ENCODE measurements around the gene ASF1A. TPM values are rescaled to one million over a fixed set of nuclear protein-coding genes. Genes with fewer than 3 reads are reported as not detected.

ASF1A gene
- total RNA-seq, 2 experiments from 2014 or later = 30.3 to 31.4 TPM

GRCh38 chr6:118923035-118923434 is 29.1 kb downstream of the ASF1A start:
- Mint-ChIP-seq H3K27me3 (ENCODE audit: low read depth) (no peaks in the 10 kb centered on the region), H3K36me3 (ENCODE audit: low read depth) (peaks cover 39% of the 10 kb centered on the region), H3K27ac (no peak overlapping the region), H3K9me3 (no peaks in the 10 kb centered on the region), H3K4me3 (no peak overlapping the region), H3K4me1 (ENCODE audit: low read depth) (peaks cover 4% of the 10 kb centered on the region)
- intact Hi-C loops (cut with micrococcal nuclease) = no loop called here
- CTCF ChIA-PET = interaction anchor here (1.1 kb wide), 1 partner anchor 14 kb away, joined by 3 read pairs; no protein-coding TSS in a partner anchor
- no peak for DNase-seq

GRCh38 chr6:118930680-118931079 is 36.7 kb downstream of the ASF1A start:
- Mint-ChIP-seq H3K9me3 (no peaks in the 10 kb centered on the region), H3K36me3 (ENCODE audit: low read depth) (peaks cover 26% of the 10 kb centered on the region), H3K4me3 (no peak overlapping the region), H3K4me1 (ENCODE audit: low read depth) (peaks cover 26% of the 10 kb centered on the region), H3K27me3 (ENCODE audit: low read depth) (no peaks in the 10 kb centered on the region), H3K27ac (no peak overlapping the region)
- intact Hi-C loops (cut with micrococcal nuclease) = no loop called here
- no peak for DNase-seq
- CTCF ChIA-PET = interaction anchor here (0.6 kb wide), 1 partner anchor 9 kb away, joined by 3 read pairs; no protein-coding TSS in a partner anchor

- intact Hi-C loops (cut with micrococcal nuclease) = no loop called here
- Mint-ChIP-seq H3K9me3 (no peaks in the 10 kb centered on the region), H3K27ac (no peak overlapping the region), H3K4me3 (no peak overlapping the region), H3K4me1 (ENCODE audit: low read depth) (peaks cover 31% of the 10 kb centered on the region), H3K27me3 (ENCODE audit: low read depth) (no peaks in the 10 kb centered on the region), H3K36me3 (ENCODE audit: low read depth) (peaks cover 23% of the 10 kb centered on the region)
- CTCF ChIA-PET = no interaction called here
- no peak for DNase-seq
Observed at GRCh38 chr6:118931436-118931835, 37.5 kb downstream of the ASF1A start.

DNA sequence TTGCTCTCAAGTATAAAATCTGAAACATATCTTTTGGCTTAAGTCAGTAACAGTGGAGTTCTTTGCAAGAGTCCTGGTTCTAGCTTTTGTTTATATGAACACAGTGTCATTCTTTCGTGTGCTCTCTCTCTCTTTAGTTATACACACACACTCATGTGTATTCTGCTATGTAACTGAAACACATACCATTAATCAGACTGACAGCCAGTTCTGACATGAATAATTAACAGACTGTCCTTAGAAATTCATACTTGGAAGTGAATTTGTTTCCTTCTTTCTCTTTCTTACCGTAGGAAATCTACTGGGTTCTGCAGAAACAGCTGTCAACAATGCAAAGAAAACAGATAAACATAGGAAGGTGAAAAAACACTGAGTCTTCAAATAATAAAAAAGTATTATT is 38.5 kb downstream of the ASF1A start:
- H3K4me3 Mint-ChIP-seq = no peak overlapping the region
- no peak for DNase-seq
- H3K9me3 Mint-ChIP-seq = peaks cover under 1% of the 10 kb centered on the region
- intact Hi-C loops (cut with micrococcal nuclease) = no loop called here
- peaks cover 23% of the 10 kb centered on the region for H3K36me3 Mint-ChIP-seq (ENCODE audit: low read depth)
- CTCF ChIA-PET = no interaction called here
- no peak overlapping the region for H3K27ac Mint-ChIP-seq
- H3K4me1 Mint-ChIP-seq (ENCODE audit: low read depth) = peaks cover 33% of the 10 kb centered on the region
- H3K27me3 Mint-ChIP-seq (ENCODE audit: low read depth) = no peaks in the 10 kb centered on the region

DNA sequence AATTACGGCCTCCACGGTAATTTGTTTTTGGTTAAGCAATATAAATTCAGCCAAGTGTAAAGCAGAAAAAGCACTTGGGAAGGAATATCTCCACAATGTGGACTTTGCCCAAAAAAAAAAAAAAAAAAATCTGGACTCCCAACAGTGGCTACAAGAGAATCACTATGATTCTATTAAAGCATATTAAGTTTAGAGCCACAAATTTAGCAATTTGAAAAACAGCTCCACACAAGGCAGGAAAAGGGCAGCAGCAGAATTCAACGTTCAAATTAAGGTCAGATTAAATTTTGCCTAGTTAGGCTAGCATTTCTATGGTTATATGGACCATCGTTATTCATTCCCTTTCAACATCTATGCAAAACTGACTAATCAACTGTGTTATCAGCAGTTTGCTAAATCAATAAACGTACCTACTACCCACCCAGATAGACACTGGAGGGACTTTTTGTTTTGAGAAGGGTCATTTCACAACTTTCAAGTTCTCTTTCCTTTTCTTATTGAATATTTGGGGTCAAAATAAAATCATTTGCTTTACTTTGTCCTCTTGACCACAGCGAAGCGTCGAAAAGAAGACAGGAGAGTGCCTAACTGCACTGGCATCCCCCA is 40.0 kb downstream of the ASF1A start:
- DNase-seq = no peak
- Mint-ChIP-seq H3K9me3 (peaks cover 6% of the 10 kb centered on the region), H3K36me3 (ENCODE audit: low read depth) (peaks cover 29% of the 10 kb centered on the region), H3K4me1 (ENCODE audit: low read depth) (peaks cover 29% of the 10 kb centered on the region), H3K27ac (peak overlapping the region; percentile 78), H3K27me3 (ENCODE audit: low read depth) (no peaks in the 10 kb centered on the region), H3K4me3 (peak overlapping the region; percentile 87)
- CTCF ChIA-PET = no interaction called here
- intact Hi-C loops (cut with micrococcal nuclease) = loop anchor here (1.0 to 2.0 kb wide), 5 partner anchors 40 to 1259 kb away; partner anchors contain the start of genes ASF1A, CEP85L and NUS1

DNA sequence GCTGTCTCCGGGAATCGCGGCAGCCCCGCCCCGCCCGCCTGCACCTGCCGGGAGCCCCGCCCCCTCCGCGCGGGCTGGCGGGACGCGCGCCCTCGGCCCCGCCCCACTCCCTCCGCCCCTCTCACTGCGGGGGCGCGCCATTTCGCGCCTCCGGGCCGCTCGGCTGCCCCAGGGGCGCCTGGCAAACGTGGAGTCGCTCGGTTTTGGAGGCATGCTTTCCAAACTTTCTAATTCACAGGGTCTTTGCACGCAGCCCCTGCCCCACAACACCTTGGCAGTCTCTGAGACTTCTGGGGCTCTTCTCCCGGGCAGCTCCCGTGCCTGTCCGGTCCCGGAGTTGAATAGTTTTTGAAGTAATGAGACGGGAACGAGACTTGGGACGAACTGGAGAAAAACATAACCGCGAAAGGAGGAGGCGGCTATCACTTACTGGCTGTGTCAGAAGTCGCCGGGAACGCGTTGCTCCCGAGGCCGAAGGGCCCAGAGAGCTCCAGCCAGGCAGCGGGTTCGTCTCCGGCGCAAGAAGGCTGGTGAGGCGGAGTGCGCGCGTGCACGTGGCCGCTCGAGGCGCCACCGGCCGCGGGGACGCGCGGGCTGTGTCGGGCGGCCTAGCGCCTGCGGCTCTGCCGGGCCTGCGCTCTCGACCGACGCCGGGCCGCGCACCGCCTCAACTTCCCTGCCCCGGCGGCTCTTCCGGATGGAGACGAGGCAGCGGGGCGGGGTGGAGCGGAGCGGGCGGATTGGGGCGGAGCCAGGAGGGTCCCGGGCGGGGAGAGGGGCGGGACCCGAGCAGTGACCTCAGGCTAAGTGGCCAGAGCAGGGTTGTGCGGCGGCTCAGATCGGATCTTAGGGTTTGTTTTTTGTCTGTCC is 40.7 kb downstream of the ASF1A start, which contains the start of gene MCM9:
TSS of gene MCM9 (minus strand) at position 699 of the 870 bp plus-strand sequence. CDS start 3,436 bp downstream, outside the sequence.
- Mint-ChIP-seq H3K27ac (peak within 1 kb of the TSS; percentile 90), H3K36me3 (ENCODE audit: low read depth) (peaks cover 34% of the 10 kb centered on the region), H3K27me3 (ENCODE audit: low read depth) (no peaks in the 10 kb centered on the region), H3K4me1 (ENCODE audit: low read depth) (peaks cover 29% of the 10 kb centered on the region), H3K9me3 (peaks cover 6% of the 10 kb centered on the region), H3K4me3 (peak within 1 kb of the TSS; percentile 87)
- intact Hi-C loops (cut with micrococcal nuclease) = loop anchor here (1.0 to 2.0 kb wide), 8 partner anchors 40 to 1260 kb away; partner anchors contain the start of genes ASF1A, CEP85L and NUS1
- CTCF ChIA-PET = no interaction called here
- peak; percentile 89 for DNase-seq

DNA sequence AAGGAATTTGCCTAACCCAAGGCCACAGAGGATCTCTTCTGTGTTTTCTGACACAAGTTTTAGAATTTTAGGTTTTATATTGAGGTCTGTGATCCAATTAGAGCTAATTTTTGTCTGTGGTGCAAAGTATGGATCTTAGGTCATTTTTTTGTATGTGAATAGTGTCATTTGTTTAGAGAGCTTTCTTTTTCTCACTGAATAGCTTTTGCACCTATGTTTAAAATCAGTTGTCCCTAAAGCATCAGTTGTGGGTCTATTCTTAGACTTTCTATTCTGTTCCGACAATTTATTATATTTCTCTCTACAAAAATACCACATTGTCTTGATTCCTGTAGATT is 41.3 kb downstream of the ASF1A start:
- intact Hi-C loops (cut with micrococcal nuclease) = loop anchor here (1.0 to 2.0 kb wide), 5 partner anchors 90 to 1260 kb away; partner anchors contain the start of genes CEP85L and NUS1
- peak overlapping the region; percentile 90 for H3K27ac Mint-ChIP-seq
- peak overlapping the region; percentile 87 for H3K4me3 Mint-ChIP-seq
- CTCF ChIA-PET = no interaction called here
- no peaks in the 10 kb centered on the region for H3K27me3 Mint-ChIP-seq (ENCODE audit: low read depth)
- peaks cover 34% of the 10 kb centered on the region for H3K36me3 Mint-ChIP-seq (ENCODE audit: low read depth)
- DNase-seq = no peak
- peaks cover 29% of the 10 kb centered on the region for H3K4me1 Mint-ChIP-seq (ENCODE audit: low read depth)
- peaks cover 6% of the 10 kb centered on the region for H3K9me3 Mint-ChIP-seq

- H3K4me1 Mint-ChIP-seq (ENCODE audit: low read depth) = peaks cover 29% of the 10 kb centered on the region
- no peaks in the 10 kb centered on the region for H3K27me3 Mint-ChIP-seq (ENCODE audit: low read depth)
- DNase-seq = no peak
- H3K4me3 Mint-ChIP-seq = no peak overlapping the region
- CTCF ChIA-PET = no interaction called here
- no peak overlapping the region for H3K27ac Mint-ChIP-seq
- peaks cover 28% of the 10 kb centered on the region for H3K36me3 Mint-ChIP-seq (ENCODE audit: low read depth)
- intact Hi-C loops (cut with micrococcal nuclease) = loop anchor here (1.0 to 2.0 kb wide), 5 partner anchors 91 to 1261 kb away; partner anchors contain the start of genes CEP85L and NUS1
- peaks cover 6% of the 10 kb centered on the region for H3K9me3 Mint-ChIP-seq
Observed at GRCh38 chr6:118935978-118936703, 42.2 kb downstream of the ASF1A start.

DNA sequence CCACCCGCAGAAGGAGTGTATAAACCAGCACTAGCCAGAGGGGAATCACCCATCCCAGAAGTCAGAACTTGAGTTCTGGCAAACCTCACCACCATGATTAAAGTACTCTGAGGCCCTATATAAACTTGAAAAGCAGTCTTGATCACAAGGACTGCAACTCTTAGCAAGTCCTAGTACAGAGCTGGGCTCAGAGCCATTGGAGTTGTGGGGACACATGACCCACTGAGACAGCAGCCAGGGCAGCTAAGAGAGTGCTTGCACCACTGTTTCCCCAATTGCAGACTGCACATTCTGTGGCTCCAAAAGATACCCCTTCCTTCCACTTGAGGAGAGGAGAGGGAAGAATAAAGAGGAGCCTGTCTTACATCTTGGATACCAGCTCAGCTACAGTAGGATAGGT is 45.7 kb downstream of the ASF1A start:
- Mint-ChIP-seq H3K4me1 (ENCODE audit: low read depth) (peaks cover 12% of the 10 kb centered on the region), H3K27ac (no peak overlapping the region), H3K27me3 (ENCODE audit: low read depth) (no peaks in the 10 kb centered on the region), H3K4me3 (no peak overlapping the region), H3K9me3 (peaks cover 24% of the 10 kb centered on the region), H3K36me3 (ENCODE audit: low read depth) (peaks cover 30% of the 10 kb centered on the region)
- CTCF ChIA-PET = interaction anchor here (1.0 kb wide), 1 partner anchor 190 kb away, joined by 3 read pairs; no protein-coding TSS in a partner anchor
- DNase-seq = no peak
- intact Hi-C loops (cut with micrococcal nuclease) = no loop called here

GRCh38 chr6:118940770-118941169 is 46.8 kb downstream of the ASF1A start:
- DNase-seq = no peak
- peaks cover 30% of the 10 kb centered on the region for H3K36me3 Mint-ChIP-seq (ENCODE audit: low read depth)
- peaks cover 34% of the 10 kb centered on the region for H3K9me3 Mint-ChIP-seq
- H3K4me1 Mint-ChIP-seq (ENCODE audit: low read depth) = peaks cover 6% of the 10 kb centered on the region
- H3K4me3 Mint-ChIP-seq = no peak overlapping the region
- intact Hi-C loops (cut with micrococcal nuclease) = no loop called here
- H3K27ac Mint-ChIP-seq = no peak overlapping the region
- CTCF ChIA-PET = no interaction called here
- no peaks in the 10 kb centered on the region for H3K27me3 Mint-ChIP-seq (ENCODE audit: low read depth)

- CTCF ChIA-PET = no interaction called here
- H3K4me1 Mint-ChIP-seq (ENCODE audit: low read depth) = no peaks in the 10 kb centered on the region
- H3K27ac Mint-ChIP-seq = no peak overlapping the region
- H3K9me3 Mint-ChIP-seq = peaks cover 46% of the 10 kb centered on the region
- no peak for DNase-seq
- intact Hi-C loops (cut with micrococcal nuclease) = no loop called here
- H3K4me3 Mint-ChIP-seq = no peak overlapping the region
- H3K27me3 Mint-ChIP-seq (ENCODE audit: low read depth) = no peaks in the 10 kb centered on the region
- peaks cover 10% of the 10 kb centered on the region for H3K36me3 Mint-ChIP-seq (ENCODE audit: low read depth)
Observed at GRCh38 chr6:118945217-118945616, 51.3 kb downstream of the ASF1A start.

DNA sequence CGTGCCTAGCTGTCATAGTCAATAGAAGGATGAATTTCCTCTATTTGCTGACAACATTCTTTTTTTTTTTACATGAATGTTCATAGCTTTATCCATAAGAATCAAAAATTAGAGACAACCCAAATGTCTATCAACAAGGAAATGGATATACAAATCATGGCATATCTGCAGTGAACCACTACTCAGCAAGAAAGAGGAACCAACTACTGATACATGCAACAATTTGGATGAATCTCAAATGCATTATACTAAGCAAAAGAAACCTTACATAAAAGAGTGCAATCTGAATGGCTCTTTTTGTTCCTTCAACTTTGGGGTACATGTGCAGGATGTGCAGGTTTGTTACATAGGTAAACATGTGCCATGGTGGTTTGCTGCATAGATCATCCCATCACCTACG is 58.7 kb downstream of the ASF1A start:
- Mint-ChIP-seq H3K27me3 (ENCODE audit: low read depth) (no peaks in the 10 kb centered on the region), H3K4me1 (ENCODE audit: low read depth) (no peaks in the 10 kb centered on the region), H3K4me3 (no peak overlapping the region), H3K27ac (no peak overlapping the region), H3K9me3 (peaks cover 5% of the 10 kb centered on the region), H3K36me3 (ENCODE audit: low read depth) (no peaks in the 10 kb centered on the region)
- DNase-seq = no peak
- intact Hi-C loops (cut with micrococcal nuclease) = no loop called here
- CTCF ChIA-PET = interaction anchor here (1.2 to 2.0 kb wide), 2 partner anchors 158 to 176 kb away, joined by 3 to 6 read pairs; no protein-coding TSS in a partner anchor
